ENCODE data around the gene GOLGA8H. TPM values are rescaled to one million over a fixed set of nuclear protein-coding genes. Genes with fewer than 3 reads are reported as not detected.
"Not testable (repeated sequence)": the region's sequence is repeated elsewhere in the genome, so short reads cannot be mapped to it uniquely, and the experiment has no call there.

Gene GOLGA8H, protein sequence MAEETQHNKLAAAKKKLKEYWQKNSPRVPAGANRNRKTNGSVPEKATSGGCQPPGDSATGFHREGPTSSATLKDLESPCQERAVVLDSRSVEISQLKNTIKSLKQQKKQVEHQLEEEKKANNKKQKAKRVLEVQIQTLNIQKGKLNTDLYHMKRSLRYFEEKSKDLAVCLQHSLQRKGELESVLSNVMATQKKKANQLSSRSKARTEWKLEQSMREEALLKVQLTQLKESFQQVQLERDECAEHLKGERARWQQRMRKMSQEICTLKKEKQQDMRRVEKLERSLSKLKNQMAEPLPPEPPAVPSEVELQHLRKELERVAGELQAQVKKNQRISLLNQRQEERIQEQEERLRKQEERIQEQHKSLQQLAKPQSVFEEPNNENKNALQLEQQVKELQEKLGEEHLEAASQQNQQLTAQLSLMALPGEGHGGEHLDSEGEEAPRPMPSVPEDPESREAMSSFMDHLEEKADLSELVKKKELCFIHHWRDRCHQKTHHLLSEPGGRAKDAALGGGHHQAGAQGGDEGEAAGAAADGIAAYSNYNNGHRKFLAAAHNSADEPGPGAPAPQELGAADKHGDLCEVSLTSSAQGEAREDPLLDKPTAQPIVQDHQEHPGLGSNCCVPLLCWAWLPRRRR
- total RNA-seq (under 1 TPM in 3 of 5 experiments, not detected in 2; 0.19 to 0.49 (median 0.19) TPM), polyA plus RNA-seq (not detected), total RNA-seq (not detected)

DNA sequence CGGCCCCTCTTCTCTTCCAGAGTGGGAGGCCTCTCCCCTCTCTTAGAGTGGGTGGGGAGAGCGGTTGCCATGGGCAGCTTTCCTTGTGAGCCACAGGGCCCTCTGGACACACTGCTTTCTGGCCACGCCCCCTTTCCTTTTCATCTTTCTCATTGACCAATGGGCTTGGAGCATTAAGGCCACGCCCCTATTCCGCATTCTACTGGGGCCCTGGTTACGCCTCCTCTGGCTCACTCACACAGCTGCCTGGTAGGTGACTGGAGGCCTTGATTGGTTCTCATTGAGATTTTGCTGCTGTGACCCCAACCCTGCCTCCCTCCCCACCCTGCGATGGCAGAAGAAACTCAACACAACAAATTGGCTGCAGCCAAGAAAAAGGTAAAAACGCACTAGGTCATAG is at the start of gene GOLGA8H:
GOLGA8H (plus strand) TSS at position 233 of the 400 bp plus-strand sequence; CDS start at position 331, 98 bp downstream.
- H3K27me3 Mint-ChIP-seq; H3K27ac Mint-ChIP-seq; H3K4me3 ChIP-seq (ENCODE audit: low read length); H3K27me3 ChIP-seq (ENCODE audit: control insufficient read depth in 2 of 2, insufficient read depth in 2 of 2, low read length in 2 of 2); H3K36me3 ChIP-seq (ENCODE audit: control insufficient read depth in 2 of 3, insufficient read depth in 3 of 3, low read length in 3 of 3); H3K9me3 Mint-ChIP-seq; H3K27ac ChIP-seq (ENCODE audit: low read depth, low read length); POLR2A ChIA-PET; H3K36me3 Mint-ChIP-seq; H3K4me3 Mint-ChIP-seq; CTCF ChIA-PET; H3K4me1 Mint-ChIP-seq; H3K9me3 ChIP-seq (ENCODE audit: control insufficient read depth in 2 of 3, low read length in 3 of 3); DNase-seq; intact Hi-C loops (cut with micrococcal nuclease); ATAC-seq; H3K4me1 ChIP-seq (ENCODE audit: control insufficient read depth in 2 of 2, insufficient read depth in 2 of 2, low read length in 2 of 2): not testable (repeated sequence)

DNA sequence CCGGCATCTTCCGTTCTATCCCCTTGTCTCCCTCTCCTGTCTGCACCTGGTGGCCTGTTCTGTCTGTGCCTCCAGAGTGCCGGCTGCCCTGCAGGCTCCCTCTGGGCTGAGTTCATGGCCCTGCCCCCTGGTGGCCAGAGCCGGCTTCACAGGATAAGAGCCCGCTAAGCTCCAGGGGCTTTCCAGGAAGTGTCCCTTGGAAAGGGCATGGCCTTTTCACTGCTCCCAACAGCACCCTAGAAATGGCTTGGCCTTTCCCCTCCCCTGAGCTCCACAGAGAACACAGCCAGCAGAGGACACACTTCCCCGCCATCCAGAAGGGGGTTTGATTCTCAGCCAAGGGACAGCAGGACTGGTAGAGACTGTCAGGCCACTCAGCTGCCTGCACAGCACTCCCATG is 36.9 kb upstream of the GOLGA8H start:
- H3K27ac Mint-ChIP-seq; H3K9me3 Mint-ChIP-seq; H3K27me3 Mint-ChIP-seq; intact Hi-C loops (cut with micrococcal nuclease); H3K4me1 ChIP-seq (ENCODE audit: control insufficient read depth in 2 of 2, insufficient read depth in 2 of 2, low read length in 2 of 2); H3K36me3 Mint-ChIP-seq; H3K4me3 ChIP-seq (ENCODE audit: low read length); H3K4me1 Mint-ChIP-seq; H3K36me3 ChIP-seq (ENCODE audit: control insufficient read depth in 2 of 3, insufficient read depth in 3 of 3, low read length in 3 of 3); POLR2A ChIA-PET; H3K27ac ChIP-seq (ENCODE audit: low read depth, low read length); H3K9me3 ChIP-seq (ENCODE audit: control insufficient read depth in 2 of 3, low read length in 3 of 3); CTCF ChIA-PET; H3K27me3 ChIP-seq (ENCODE audit: control insufficient read depth in 2 of 2, insufficient read depth in 2 of 2, low read length in 2 of 2); H3K4me3 Mint-ChIP-seq: not testable (repeated sequence)
- ATAC-seq: peak; percentile 73
- DNase-seq: peak in 4 of 9 donors; percentile 1 to 20 (median 10)

DNA sequence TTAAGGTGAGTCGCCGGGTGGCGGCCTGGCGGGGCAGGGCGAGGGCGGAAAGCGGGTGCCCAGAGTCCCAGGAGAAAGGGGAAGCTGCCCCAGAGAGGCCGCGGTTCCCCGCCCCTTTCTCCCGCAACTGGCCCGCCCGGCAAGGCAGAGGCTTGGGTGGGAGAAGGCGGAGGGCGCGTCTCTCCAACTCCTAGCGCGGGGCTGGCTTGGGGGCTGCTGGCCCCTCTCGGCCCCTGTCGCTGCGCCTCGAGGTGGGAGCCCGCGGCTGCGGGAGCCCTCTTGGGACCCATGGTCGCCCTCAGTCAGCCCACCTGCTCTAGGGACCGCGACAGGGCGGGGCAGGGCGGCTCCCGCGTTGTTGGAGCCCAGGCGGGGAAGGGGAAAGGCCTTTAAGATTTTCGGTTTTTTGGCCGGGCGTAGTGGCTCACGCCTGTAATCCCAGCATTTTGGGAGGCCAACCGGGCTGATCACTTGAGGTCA is 30.8 kb upstream of the GOLGA8H start:
- H3K4me3 Mint-ChIP-seq; intact Hi-C loops (cut with micrococcal nuclease); H3K27ac Mint-ChIP-seq; H3K4me1 ChIP-seq (ENCODE audit: control insufficient read depth in 2 of 2, insufficient read depth in 2 of 2, low read length in 2 of 2); H3K4me1 Mint-ChIP-seq; POLR2A ChIA-PET; H3K27me3 ChIP-seq (ENCODE audit: control insufficient read depth in 2 of 2, insufficient read depth in 2 of 2, low read length in 2 of 2); H3K36me3 Mint-ChIP-seq; CTCF ChIA-PET; H3K4me3 ChIP-seq (ENCODE audit: low read length); H3K36me3 ChIP-seq (ENCODE audit: control insufficient read depth in 2 of 3, insufficient read depth in 3 of 3, low read length in 3 of 3); H3K27me3 Mint-ChIP-seq; H3K27ac ChIP-seq (ENCODE audit: low read depth, low read length); H3K9me3 ChIP-seq (ENCODE audit: control insufficient read depth in 2 of 3, low read length in 3 of 3); H3K9me3 Mint-ChIP-seq; DNase-seq: not testable (repeated sequence)
- peak; percentile 85 for ATAC-seq

DNA sequence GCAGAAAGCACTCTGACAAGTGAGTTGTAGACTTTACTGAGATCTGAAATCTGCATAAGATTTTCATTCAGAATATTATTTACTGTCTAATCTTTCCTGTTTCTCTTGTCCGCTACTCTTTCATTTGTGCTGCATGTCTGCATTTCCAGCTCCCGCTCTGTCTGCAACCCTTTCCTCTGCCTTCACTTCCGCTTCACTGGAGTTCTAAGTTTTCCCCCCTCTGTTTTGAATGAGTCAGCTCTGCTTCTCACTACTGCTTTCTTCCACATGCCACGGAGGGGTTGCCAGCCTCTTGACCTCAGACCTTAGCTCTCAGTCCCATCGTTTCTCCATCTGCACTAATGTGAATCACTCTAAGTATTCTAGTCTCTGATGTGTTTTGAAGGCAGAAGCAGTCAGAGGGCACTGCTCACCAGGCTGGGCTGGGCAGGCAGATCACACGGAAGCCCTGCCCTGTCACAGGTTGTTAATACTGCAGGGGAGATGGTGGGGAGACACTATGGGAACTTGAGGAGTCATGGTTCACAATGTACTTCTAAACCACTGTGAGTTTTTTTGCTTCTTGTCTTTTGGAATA is 24.3 kb upstream of the GOLGA8H start:
- H3K36me3 ChIP-seq (ENCODE audit: control insufficient read depth in 2 of 3, insufficient read depth in 3 of 3, low read length in 3 of 3); H3K27me3 ChIP-seq (ENCODE audit: control insufficient read depth in 2 of 2, insufficient read depth in 2 of 2, low read length in 2 of 2); H3K4me1 ChIP-seq (ENCODE audit: control insufficient read depth in 2 of 2, insufficient read depth in 2 of 2, low read length in 2 of 2); H3K9me3 ChIP-seq (ENCODE audit: control insufficient read depth in 2 of 3, low read length in 3 of 3); DNase-seq; H3K4me3 ChIP-seq (ENCODE audit: low read length); H3K9me3 Mint-ChIP-seq; H3K27ac ChIP-seq (ENCODE audit: low read depth, low read length); POLR2A ChIA-PET; H3K36me3 Mint-ChIP-seq; intact Hi-C loops (cut with micrococcal nuclease); H3K4me3 Mint-ChIP-seq; H3K27ac Mint-ChIP-seq; H3K27me3 Mint-ChIP-seq; H3K4me1 Mint-ChIP-seq; CTCF ChIA-PET: not testable (repeated sequence)
- ATAC-seq: peak; percentile 67

DNA sequence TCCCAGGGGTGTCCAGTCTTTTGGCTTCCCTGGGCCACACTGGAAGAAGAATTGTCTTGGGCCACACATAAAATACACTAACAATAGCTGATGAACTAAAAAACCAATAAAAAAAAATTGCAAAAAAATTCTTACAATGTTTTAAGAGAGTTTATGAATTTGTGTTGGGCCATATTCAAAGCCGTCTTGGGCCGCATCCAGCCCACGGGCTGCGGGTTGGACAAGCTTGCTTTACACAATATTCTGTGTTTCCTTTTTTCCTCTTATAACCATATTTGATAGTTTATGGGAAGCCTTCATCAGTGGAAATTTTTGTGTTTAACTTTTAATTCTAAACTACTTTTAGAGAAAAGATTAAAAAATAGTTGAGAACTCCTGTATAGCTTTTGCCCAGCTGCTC is 23.1 kb upstream of the GOLGA8H start:
- DNase-seq; H3K4me1 ChIP-seq (ENCODE audit: control insufficient read depth in 2 of 2, insufficient read depth in 2 of 2, low read length in 2 of 2); H3K27me3 ChIP-seq (ENCODE audit: control insufficient read depth in 2 of 2, insufficient read depth in 2 of 2, low read length in 2 of 2); H3K9me3 ChIP-seq (ENCODE audit: control insufficient read depth in 2 of 3, low read length in 3 of 3); ATAC-seq; H3K27me3 Mint-ChIP-seq; H3K4me3 ChIP-seq (ENCODE audit: low read length); H3K27ac Mint-ChIP-seq; H3K9me3 Mint-ChIP-seq; CTCF ChIA-PET; H3K36me3 ChIP-seq (ENCODE audit: control insufficient read depth in 2 of 3, insufficient read depth in 3 of 3, low read length in 3 of 3); H3K4me3 Mint-ChIP-seq; intact Hi-C loops (cut with micrococcal nuclease); POLR2A ChIA-PET; H3K27ac ChIP-seq (ENCODE audit: low read depth, low read length); H3K36me3 Mint-ChIP-seq; H3K4me1 Mint-ChIP-seq: not testable (repeated sequence)

DNA sequence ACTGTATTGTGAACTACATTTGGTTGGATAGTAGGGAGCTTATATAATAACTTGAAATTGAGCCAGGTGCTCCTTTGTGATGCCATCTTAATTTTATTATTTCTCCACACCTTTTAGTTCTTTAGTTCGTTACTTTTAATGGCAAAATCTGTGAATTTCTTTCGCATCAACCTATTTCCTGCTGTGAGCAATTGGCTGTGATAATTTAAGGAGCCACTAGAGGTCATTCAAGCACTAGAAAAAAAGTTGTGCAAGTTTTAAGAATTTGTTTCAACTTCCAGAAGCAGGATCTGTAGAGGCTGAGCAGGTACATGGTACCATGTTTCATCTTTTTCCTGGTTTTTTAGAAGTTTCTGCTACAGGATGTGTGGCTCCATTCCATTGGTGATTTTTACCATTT is 4.9 kb upstream of the GOLGA8H start:
- POLR2A ChIA-PET; H3K9me3 Mint-ChIP-seq; ATAC-seq; H3K36me3 ChIP-seq (ENCODE audit: control insufficient read depth in 2 of 3, insufficient read depth in 3 of 3, low read length in 3 of 3); intact Hi-C loops (cut with micrococcal nuclease); H3K27me3 ChIP-seq (ENCODE audit: control insufficient read depth in 2 of 2, insufficient read depth in 2 of 2, low read length in 2 of 2); H3K4me3 ChIP-seq (ENCODE audit: low read length); H3K4me3 Mint-ChIP-seq; H3K9me3 ChIP-seq (ENCODE audit: control insufficient read depth in 2 of 3, low read length in 3 of 3); H3K4me1 Mint-ChIP-seq; H3K36me3 Mint-ChIP-seq; H3K27me3 Mint-ChIP-seq; H3K27ac ChIP-seq (ENCODE audit: low read depth, low read length); H3K27ac Mint-ChIP-seq; H3K4me1 ChIP-seq (ENCODE audit: control insufficient read depth in 2 of 2, insufficient read depth in 2 of 2, low read length in 2 of 2); CTCF ChIA-PET: not testable (repeated sequence)
- DNase-seq: peak in 4 of 9 donors; percentile 1 to 18 (median 7)

DNA sequence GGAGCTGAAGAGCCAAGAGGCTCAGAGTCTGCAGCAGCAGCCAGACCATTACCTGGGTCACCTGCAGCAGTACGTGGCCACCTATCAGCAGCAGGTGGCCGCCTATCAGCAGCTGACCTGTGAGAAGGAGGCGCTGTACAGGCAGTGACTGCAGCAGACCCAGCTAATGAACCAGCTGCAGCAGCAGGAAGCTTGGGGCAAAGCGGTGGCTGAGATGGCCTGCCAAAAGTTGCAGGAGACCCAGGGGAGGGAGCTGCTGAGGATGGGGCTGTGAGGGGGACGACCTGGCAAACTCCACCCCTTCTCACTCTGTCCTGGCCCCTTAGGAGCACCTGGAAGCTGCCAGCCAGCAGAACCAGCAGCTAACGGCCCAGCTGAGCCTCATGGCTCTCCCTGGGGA is 8.4 kb downstream of the GOLGA8H start:
- POLR2A ChIA-PET: not testable (repeated sequence)

More for the DNA sequence above, 8.4 kb downstream of the GOLGA8H start:
- H3K9me3 Mint-ChIP-seq; H3K4me1 Mint-ChIP-seq; DNase-seq; H3K4me3 Mint-ChIP-seq; H3K4me1 ChIP-seq (ENCODE audit: control insufficient read depth in 2 of 2, insufficient read depth in 2 of 2, low read length in 2 of 2); H3K9me3 ChIP-seq (ENCODE audit: control insufficient read depth in 2 of 3, low read length in 3 of 3); H3K27me3 Mint-ChIP-seq; H3K27ac Mint-ChIP-seq; intact Hi-C loops (cut with micrococcal nuclease); ATAC-seq; H3K36me3 Mint-ChIP-seq; H3K36me3 ChIP-seq (ENCODE audit: control insufficient read depth in 2 of 3, insufficient read depth in 3 of 3, low read length in 3 of 3); CTCF ChIA-PET; H3K27me3 ChIP-seq (ENCODE audit: control insufficient read depth in 2 of 2, insufficient read depth in 2 of 2, low read length in 2 of 2); H3K27ac ChIP-seq (ENCODE audit: low read depth, low read length); H3K4me3 ChIP-seq (ENCODE audit: low read length): not testable (repeated sequence)

Data from naive thymus-derived CD4-positive, alpha-beta T cell (primary cell).